Measurements from ENCODE around the gene LMAN1L.
A peak's percentile ranks its signal among the peaks of the same experiment; 100 is the strongest.

Gene LMAN1L

GRCh38 chr15:74816624-74817369 is 4.2 kb downstream of the LMAN1L start:
- DNase-seq (ENCODE audit: low spot score) = no peak

DNA sequence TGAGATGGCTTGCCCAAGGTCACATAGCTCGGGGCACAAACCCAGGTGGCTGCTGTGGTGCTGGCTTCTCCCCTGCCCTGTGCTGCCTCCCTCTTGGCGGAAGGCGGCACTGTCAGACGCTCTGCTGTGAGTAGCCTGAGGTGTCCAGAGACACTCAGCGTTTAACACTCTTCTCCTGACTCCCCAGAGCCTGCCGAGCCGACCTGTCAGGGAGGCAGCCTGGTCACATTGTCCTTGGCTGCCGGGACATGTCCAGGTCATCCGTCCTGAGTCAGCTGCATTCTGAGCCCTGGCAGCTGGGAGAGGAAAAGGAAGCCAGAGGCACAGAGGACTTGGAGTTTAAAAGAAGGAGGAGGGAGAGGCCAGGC is 4.7 kb downstream of the LMAN1L start:
- no peak for DNase-seq (ENCODE audit: low spot score)

DNA sequence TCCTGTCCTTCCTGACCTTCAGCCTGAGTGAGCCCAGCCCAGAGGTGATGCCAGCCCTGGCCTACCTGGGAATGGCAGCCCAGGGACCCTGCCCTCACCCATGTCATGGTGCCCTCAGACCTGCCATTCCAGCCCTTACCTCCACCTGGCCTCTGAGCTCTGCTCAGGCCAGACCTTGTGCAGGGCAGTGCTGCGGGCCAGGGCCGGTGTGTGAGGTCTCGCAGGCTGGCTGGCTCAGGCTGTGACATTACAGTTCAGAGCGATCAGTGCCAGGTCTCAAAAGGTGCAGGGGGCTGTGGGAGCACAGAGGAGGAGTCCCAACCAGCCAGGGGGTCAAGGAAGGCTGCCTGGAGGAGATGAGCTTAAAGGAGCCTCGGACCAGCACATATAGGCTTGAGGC is 7.4 kb downstream of the LMAN1L start:
- DNase-seq (ENCODE audit: low spot score) = no peak

- no peak for DNase-seq (ENCODE audit: low spot score)
These were observed 8.6 kb downstream of the LMAN1L start for GRCh38 chr15:74821091-74821789.

DNA sequence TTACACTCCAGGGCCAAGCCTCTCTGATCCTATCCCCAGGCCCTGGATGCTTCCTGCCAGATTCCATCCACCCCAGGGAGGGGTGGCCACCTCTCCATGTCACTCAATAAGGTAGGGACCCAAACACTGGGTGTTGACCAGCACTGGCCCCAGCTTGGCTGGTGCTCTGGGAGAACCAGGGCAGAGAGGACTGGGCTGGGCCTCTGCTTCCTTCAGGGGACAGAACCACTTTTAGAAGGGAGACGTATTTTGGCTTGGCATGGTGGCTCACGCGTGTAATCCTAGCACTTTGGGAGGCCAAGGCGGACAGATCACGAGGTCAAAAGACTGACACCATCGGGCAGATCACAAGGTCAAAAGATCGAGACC is 9.1 kb downstream of the LMAN1L start:
- DNase-seq (ENCODE audit: low spot score) = no peak

DNA sequence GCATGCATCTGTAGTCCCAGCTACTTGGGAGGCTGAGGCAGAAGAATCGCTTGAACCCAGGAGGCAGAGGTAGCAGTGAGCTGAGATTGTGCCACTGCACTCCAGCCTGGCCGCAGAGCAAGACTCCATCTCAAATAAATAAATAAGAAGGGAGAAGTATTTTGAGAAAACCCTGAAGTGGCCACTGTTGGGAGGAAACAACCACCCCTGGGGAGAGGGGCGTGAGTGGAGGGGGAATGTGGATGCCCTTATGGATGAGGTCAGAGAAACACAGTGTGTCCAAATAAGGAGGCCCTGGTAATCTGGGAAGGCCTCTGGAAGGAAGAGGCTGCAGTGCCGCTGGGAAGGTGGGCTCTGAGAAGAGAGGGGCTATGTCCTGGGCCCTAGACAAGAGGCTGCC is 9.6 kb downstream of the LMAN1L start:
- DNase-seq (ENCODE audit: low spot score) = no peak

- DNase-seq (ENCODE audit: low spot score) = no peak
These were observed 10.7 kb downstream of the LMAN1L start for GRCh38 chr15:74823324-74823723.

DNA sequence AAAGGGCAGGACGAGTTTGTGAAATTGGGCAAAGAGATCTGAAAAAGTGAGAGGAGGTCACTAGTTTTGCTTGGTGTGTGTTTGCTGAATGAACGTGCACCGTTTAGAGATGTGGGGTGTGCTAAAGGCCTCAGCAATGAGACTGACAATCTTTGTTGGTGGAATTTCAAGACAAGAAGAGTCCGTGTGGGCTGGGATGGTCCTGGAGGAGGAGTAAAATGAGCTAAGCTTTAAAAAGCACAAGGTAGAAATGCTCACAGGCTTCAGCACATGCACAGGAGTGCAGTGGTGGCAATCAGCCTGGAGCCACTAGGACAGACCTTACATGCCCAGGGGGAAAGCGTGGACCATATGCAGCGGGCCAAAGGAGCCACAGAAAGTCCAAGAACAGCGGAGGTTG is 12.3 kb downstream of the LMAN1L start:
- peak; percentile 65 for DNase-seq (ENCODE audit: low spot score)

DNA sequence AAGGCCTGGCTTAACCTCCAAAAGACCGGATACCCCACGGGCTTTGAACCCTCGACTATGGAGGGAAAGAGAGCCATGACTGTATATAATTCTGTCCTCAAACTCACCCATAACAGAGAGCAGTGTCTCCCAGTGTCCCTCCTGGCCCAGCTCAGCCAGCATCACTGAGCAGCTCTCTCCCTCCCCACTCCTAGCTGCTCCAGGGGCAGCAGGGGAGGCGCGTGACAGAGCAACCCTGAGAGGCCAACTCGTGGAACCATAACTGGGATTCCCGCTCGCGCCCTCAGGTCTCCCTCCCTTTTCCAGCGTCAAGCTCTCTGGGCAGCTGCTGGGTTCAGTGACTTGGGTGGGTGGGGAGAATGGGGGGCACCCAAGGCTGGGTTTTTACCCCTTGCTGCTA is 13.2 kb downstream of the LMAN1L start:
- DNase-seq (ENCODE audit: low spot score) = no peak

DNA sequence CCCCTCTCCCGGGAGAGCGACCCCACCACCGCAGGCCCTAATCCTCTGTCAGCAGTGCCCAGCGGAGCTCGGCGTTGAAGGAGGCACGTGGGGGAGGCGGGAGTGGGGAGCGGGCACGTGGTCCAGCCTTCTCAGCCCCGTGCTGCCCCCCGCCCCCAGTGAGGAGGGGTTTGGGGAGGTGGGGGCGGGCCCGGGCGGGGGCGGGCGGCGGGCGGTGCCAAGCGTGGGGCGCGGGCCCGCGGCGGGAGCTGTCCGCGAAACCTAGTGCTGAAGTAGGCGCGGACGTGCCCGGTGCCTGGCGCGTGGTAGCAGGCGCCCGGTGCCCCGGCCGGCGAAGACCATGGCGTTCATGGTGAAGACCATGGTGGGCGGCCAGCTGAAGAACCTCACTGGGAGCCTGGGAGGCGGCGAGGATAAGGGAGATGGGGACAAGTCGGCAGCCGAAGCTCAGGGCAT is 13.8 kb downstream of the LMAN1L start, which contains the start of gene CPLX3:
Gene CPLX3 (plus strand): TSS at position 264 of the 456 bp plus-strand sequence. CDS start 77 bp downstream, at position 341.
- DNase-seq (ENCODE audit: low spot score) = no peak

DNA sequence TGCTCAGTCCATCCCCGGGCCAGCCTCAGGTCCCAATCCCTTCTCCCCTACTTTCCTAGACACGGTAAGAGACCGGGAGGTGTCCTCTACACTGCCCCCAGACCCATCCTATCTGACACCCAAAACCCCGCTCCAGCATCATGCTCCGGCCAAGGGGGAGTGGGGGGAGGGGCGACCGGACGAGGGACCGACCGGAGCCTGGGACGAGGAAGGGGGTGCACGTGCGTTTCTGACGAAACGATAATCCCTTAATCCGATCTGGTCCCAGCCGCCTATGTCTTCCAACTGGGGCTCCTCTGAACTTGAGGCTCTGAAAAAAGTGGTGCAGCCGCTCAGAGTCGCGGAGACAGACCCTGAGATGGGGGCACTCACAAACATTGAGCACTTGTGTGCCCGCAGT is 14.3 kb downstream of the LMAN1L start:
- DNase-seq (ENCODE audit: low spot score) = no peak

DNA sequence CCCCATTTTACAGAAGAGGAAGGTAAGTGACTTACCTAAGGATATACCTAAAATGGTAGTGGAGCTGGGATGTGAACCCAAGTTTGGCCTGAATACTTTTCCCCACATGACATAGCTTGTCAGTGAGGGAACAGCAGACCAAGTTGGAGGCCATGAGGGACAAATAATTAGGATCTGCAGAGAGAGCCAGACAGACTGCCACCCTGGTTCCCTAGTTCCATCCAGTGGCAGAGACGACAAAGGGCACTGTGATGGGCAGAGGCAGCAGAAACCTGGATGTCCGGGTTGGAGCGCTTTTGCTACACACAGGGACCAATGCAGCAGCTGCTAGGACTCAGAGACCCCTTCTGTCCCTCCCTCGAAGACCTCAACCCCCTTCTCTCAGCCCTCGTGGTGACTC is 15.0 kb downstream of the LMAN1L start:
- no peak for DNase-seq (ENCODE audit: low spot score)

- DNase-seq (ENCODE audit: low spot score) = no peak
These were observed 16.2 kb downstream of the LMAN1L start for GRCh38 chr15:74828835-74829234.

- no peak for DNase-seq (ENCODE audit: low spot score)
These were observed 16.9 kb downstream of the LMAN1L start for GRCh38 chr15:74829486-74829885.

GRCh38 chr15:74829991-74830390 is 17.4 kb downstream of the LMAN1L start:
- DNase-seq (ENCODE audit: low spot score) = no peak

DNA sequence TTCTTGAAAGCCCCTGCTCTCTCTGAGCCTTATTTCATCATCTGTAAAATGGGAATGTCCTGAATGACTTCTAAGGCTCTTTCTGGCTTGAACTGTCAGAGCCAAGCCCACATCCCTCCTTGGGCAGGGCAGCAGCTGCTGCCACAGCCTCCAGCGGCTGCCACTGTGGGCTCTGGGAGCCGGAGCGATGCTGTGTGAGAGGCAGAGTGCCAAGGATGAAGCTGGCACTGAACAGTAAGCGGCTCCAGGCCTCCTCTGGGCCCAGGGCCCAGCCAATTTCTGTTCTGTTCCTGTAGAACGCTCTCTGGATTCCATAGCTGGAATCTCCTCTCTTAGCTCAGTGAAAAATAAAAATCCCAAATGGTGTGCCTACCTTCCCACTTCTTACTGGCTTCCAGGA is 18.2 kb downstream of the LMAN1L start:
- peak; percentile 68 for DNase-seq (ENCODE audit: low spot score)

DNA sequence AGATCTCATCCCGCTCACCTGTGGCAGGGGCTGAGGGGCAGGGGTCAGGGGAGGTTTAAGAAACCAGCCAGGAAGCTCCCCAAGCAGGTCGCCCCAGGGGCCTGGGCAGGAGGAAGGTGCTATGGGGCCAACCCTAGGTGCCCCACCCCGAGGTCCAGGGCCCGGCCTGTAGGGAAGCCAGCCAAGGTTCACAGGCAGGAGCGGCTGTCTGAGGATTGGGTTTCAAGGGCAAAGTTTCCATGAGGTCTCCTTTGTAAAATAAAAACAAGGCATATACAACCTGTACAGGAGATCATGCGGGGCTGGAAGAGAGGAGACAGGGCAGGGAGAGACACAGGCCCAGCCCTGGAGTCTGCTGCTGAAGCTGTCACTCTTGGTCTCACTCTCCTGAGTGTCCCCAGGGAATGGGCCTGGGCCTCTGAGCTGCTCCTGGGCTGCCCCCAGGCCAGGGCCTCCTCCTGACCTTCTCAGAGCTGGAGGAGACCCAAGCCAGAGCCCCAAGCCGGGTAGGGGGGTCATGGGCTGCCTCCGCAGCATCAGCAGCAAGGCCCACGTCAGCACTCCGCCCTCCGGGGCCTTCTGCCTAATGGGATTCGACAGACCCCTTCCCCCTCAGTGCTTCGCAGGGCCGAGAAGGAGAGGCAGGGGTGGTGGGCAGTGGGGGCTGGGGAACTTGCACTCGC is 19.3 kb downstream of the LMAN1L start:
- no peak for DNase-seq (ENCODE audit: low spot score)

DNA sequence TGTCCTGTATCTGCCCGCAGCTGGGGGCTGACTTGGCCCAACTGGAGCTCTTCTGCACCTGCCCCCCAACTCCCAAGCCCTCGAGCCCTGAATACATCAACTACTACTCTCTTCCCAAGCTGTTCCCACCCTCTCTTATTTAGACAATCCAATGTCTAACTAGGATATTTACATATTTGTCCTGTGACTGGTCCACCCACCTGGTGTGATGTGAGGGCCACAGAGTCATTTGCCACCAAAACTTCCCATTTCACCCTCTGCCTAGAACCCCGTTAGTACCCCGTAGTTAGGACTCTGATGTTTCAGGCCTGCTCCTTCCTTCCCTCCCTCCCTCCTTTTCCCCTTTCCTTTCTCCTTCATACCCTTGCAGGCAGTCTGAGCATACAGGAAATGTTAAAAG is 20.2 kb downstream of the LMAN1L start:
- DNase-seq (ENCODE audit: low spot score) = no peak

DNA sequence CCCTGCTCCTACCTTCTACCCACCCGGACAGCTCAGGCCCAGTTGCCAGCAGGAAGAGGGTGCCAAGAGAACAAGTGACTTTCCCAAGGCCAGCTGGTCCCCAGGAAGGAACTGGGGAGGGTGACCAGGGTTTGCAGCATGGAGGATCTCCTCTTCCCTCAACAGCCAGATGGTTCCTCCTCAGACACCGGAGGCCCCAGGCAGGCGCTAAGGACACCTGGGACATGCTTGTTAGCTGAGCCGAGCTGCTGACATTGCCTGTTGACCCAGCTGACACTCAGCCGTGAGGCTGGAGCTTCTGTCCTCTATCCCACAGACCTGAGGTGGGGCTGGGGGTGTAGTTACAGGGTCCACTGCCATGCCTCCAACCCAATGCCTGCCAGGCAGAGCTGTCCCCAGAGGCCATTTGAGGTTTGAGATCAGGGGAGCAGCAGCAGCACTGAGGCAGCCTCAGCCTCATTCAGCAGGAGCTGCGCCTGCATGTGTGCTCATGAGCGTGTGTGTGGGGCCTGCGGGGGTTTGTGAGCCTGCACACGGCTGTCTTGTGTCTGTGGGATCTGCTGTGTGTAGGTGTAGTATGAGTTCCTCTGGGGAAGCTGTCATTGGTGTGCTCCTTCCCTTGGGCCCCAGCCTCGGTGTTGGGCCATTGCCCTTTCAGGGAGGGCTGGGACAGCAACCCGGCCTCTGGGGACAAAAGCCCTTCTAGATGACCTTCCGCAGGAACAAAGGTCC is 20.9 kb downstream of the LMAN1L start:
- peak; percentile 76 for DNase-seq (ENCODE audit: low spot score)

GRCh38 chr15:74835312-74835823 is 22.7 kb downstream of the LMAN1L start:
- DNase-seq (ENCODE audit: low spot score) = peak; percentile 38

DNA sequence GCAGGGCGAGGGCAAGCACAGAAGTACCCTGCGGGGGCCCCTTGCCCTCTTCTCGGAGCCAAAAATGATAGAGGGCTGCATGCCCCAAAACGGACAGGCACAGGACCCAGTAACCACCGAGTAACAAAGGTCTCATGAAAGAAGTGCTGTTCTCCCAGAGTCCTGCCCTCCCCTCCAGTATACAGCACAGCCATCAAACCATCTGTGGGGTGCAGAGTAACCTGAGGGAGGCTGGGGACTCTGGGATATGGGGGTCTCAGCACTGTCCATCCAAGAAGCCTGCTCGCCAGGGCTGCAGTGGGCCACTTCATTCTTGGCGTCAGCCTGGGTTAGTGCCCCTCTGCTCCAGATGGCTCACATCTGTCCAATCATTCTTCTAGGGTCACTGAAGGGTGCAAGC is 24.2 kb downstream of the LMAN1L start:
- no peak for DNase-seq (ENCODE audit: low spot score)

- DNase-seq (ENCODE audit: low spot score) = no peak
These were observed 25.0 kb downstream of the LMAN1L start for GRCh38 chr15:74837482-74838136.

Data from putamen (tissue), 1 donor.